ENCODE data around the gene LPP. TPM values are rescaled to one million over a fixed set of nuclear protein-coding genes. Genes with fewer than 3 reads are reported as not detected.

Gene LPP
- total RNA-seq, 1 experiment from 2014 or later = 54.0 TPM

GRCh38 chr3:188246905-188247304, 92.9 kb downstream of the LPP start:
- ChIA-PET CTCF (no interaction called here), RAD21 (ENCODE audit: low non-redundant PET in 1 of 2, low total read pairs in 2 of 2, uncharacterized antibody in 2 of 2, unreplicated experiment in 2 of 2) (no interaction called here)
- BruUV-seq (replicated peaks) = no TSS peak

GRCh38 chr3:188248036-188248561, 94.1 kb downstream of the LPP start:
- no peaks in the 10 kb centered on the region; the same call in 1 of the 2 replicates for H4K20me1 ChIP-seq (ENCODE audit: insufficient read depth)
- no TSS peak for BruUV-seq (replicated peaks)
- CTCF ChIA-PET = no interaction called here

More at GRCh38 chr3:188246905-188247304, 92.9 kb downstream of the LPP start:
- POLR2A ChIA-PET = no interaction called here
- Histone ChIP-seq H2AFZ (ENCODE audit: low read depth, low read length, poor library complexity, severe bottlenecking) (no peak overlapping the region), H4K20me1 (ENCODE audit: insufficient read depth) (no peaks in the 10 kb centered on the region; the same call in 1 of the 2 replicates), H3K9me2 (ENCODE audit: insufficient read depth) (no peaks in the 10 kb centered on the region), H3K4me3 (replicated peaks in 1 of 2; ENCODE audit: low read depth in 1 of 2, low read length in 2 of 2) (no peak overlapping the region), H3K9ac (ENCODE audit: low read length) (no peak overlapping the region), H3K27me3 (ENCODE audit: insufficient read depth, low read length) (no peaks in the 10 kb centered on the region), H3K4me1 (ENCODE audit: control insufficient read depth in 1 of 2, insufficient read depth in 2 of 2, low read length in 2 of 2) (peaks cover 12 to 32% of the 10 kb centered on the region in 2 experiments; a peak in 2 of 4 replicates), H3K79me2 (ENCODE audit: insufficient read depth, low read length) (peaks cover 16% of the 10 kb centered on the region; the same call in 1 of the 2 replicates), H3K27ac (ENCODE audit: low read depth, low read length) (no peak overlapping the region), H3K4me2 (ENCODE audit: low read length) (no peak overlapping the region), H3K9me3 (ENCODE audit: control insufficient read depth in 1 of 2, insufficient read depth in 1 of 2, low read depth in 1 of 2, low read length in 2 of 2) (no peaks in the 10 kb centered on the region), H3K36me3 (ENCODE audit: control insufficient read depth in 1 of 2, insufficient read depth in 2 of 2, low read length in 2 of 2) (no peaks in the 10 kb centered on the region)
- TF ChIP-seq CEBPB (IDR thresholded peaks at IDR 0.05; ENCODE audit: low read depth) (no peak), EZH2phosphoT487 (IDR thresholded peaks at IDR 0.05; ENCODE audit: borderline replicate concordance) (no peak), ATF3 (IDR thresholded peaks at IDR 0.05) (no peak)
- ATAC-seq (no peak), DNase-seq (ENCODE audit: low read depth, low spot score) (no peak)
- intact Hi-C loops (cut with micrococcal nuclease) = no loop called here

More at GRCh38 chr3:188248036-188248561, 94.1 kb downstream of the LPP start:
- Histone ChIP-seq H3K36me3 (ENCODE audit: control insufficient read depth in 1 of 2, insufficient read depth in 2 of 2, low read length in 2 of 2) (no peaks in the 10 kb centered on the region), H2AFZ (ENCODE audit: low read depth, low read length, poor library complexity, severe bottlenecking) (no peak overlapping the region), H3K4me1 (ENCODE audit: control insufficient read depth in 1 of 2, insufficient read depth in 2 of 2, low read length in 2 of 2) (peaks cover 12 to 24% of the 10 kb centered on the region in 2 experiments; a peak in 2 of 4 replicates), H3K9ac (ENCODE audit: low read length) (no peak overlapping the region), H3K9me2 (ENCODE audit: insufficient read depth) (no peaks in the 10 kb centered on the region), H3K27me3 (ENCODE audit: insufficient read depth, low read length) (no peaks in the 10 kb centered on the region), H3K4me2 (ENCODE audit: low read length) (no peak overlapping the region), H3K9me3 (ENCODE audit: control insufficient read depth in 1 of 2, insufficient read depth in 1 of 2, low read depth in 1 of 2, low read length in 2 of 2) (no peaks in the 10 kb centered on the region), H3K4me3 (replicated peaks in 1 of 2; ENCODE audit: low read depth in 1 of 2, low read length in 2 of 2) (no peak overlapping the region), H3K79me2 (ENCODE audit: insufficient read depth, low read length) (peaks cover 16% of the 10 kb centered on the region; the same call in 1 of the 2 replicates), H3K27ac (ENCODE audit: low read depth, low read length) (no peak overlapping the region)
- ChIA-PET RAD21 (ENCODE audit: low non-redundant PET in 1 of 2, low total read pairs in 2 of 2, uncharacterized antibody in 2 of 2, unreplicated experiment in 2 of 2) (no interaction called here), POLR2A (no interaction called here)
- no peak for ATAC-seq
- TF ChIP-seq SIN3A (IDR thresholded peaks at IDR 0.05; ENCODE audit: low read depth) (no peak), ZFX (IDR thresholded peaks at IDR 0.05) (no peak), CBX3 (IDR thresholded peaks at IDR 0.05; ENCODE audit: low read depth) (no peak), TCF7L2 (IDR thresholded peaks at IDR 0.05; ENCODE audit: borderline replicate concordance, extremely low read depth, insufficient read depth, insufficient read length) (no peak), SRF (IDR thresholded peaks at IDR 0.05; ENCODE audit: low read depth) (no peak), REST (IDR thresholded peaks at IDR 0.05; ENCODE audit: low read depth) (no peak), EZH2 (IDR thresholded peaks at IDR 0.05) (no peak), SP1 (IDR thresholded peaks at IDR 0.05; ENCODE audit: low read depth) (no peak), FOSL1 (IDR thresholded peaks at IDR 0.05; ENCODE audit: low read depth) (no peak), ELF1 (IDR thresholded peaks at IDR 0.05; ENCODE audit: borderline replicate concordance, low read depth) (no peak), ZNF274 (IDR thresholded peaks at IDR 0.05; ENCODE audit: low read depth, low read length) (no peak), YY1 (IDR thresholded peaks at IDR 0.05; ENCODE audit: extremely low read depth, insufficient replicate concordance, low read depth, low read length) (no peak), MAX (IDR thresholded peaks at IDR 0.05) (no peak), JUND (IDR thresholded peaks at IDR 0.05) (no peak), RAD21 (IDR thresholded peaks at IDR 0.05; ENCODE audit: low read depth) (no peak), POLR2A (IDR thresholded peaks at IDR 0.05; ENCODE audit: borderline replicate concordance, extremely low read depth, insufficient read depth, insufficient read length) (no peak)
- intact Hi-C loops (cut with micrococcal nuclease) = no loop called here
- DNase-seq (ENCODE audit: low read depth, low spot score) = no peak
